ENCODE data around the gene UBA5.
"Not testable (repeated sequence)": the region's sequence is repeated elsewhere in the genome, so short reads cannot be mapped to it uniquely, and the experiment has no call there.

Gene UBA5

GRCh38 chr3:132660052-132660810, at the start of gene UBA5:
TSS of gene UBA5 (plus strand) at chr3:132660329. CDS start at chr3:132660538, 209 bp downstream.
- Histone ChIP-seq H3K36me3 (ENCODE audit: control insufficient read depth in 2 of 2, insufficient read depth in 2 of 2, low read length in 2 of 2) (no peaks in the 10 kb centered on the region), H3K9me3 (ENCODE audit: control insufficient read depth in 2 of 2, low read length in 2 of 2) (no peaks in the 10 kb centered on the region), H3K4me1 (ENCODE audit: control insufficient read depth in 2 of 2, insufficient read depth in 2 of 2, low read length in 2 of 2) (peaks cover 14 to 20% of the 10 kb centered on the region in 2 donors), H3K4me3 (ENCODE audit: low read length in 2 of 2) (peak within 1 kb of the TSS; percentile 87 to 97), H3K27ac (ENCODE audit: low read depth in 2 of 2, low read length in 2 of 2) (peak within 1 kb of the TSS; percentile 81 to 89), H3K27me3 (ENCODE audit: control insufficient read depth in 2 of 2, insufficient read depth in 2 of 2, low read length in 2 of 2) (no peaks in the 10 kb centered on the region), H3K9ac (ENCODE audit: low read depth in 1 of 2, low read length in 2 of 2) (peak within 1 kb of the TSS; percentile 80 to 94)

GRCh38 chr3:132615301-132615700, 44.8 kb upstream of the UBA5 start:
- not testable (repeated sequence) for H3K27me3 ChIP-seq (ENCODE audit: control insufficient read depth in 2 of 2, insufficient read depth in 2 of 2, low read length in 2 of 2); H3K27ac ChIP-seq (ENCODE audit: low read depth in 2 of 2, low read length in 2 of 2); H3K36me3 ChIP-seq (ENCODE audit: control insufficient read depth in 2 of 2, insufficient read depth in 2 of 2, low read length in 2 of 2)

GRCh38 chr3:132615881-132616280, 44.2 kb upstream of the UBA5 start:
- Histone ChIP-seq H3K27me3 (ENCODE audit: control insufficient read depth in 2 of 2, insufficient read depth in 2 of 2, low read length in 2 of 2) (no peaks in the 10 kb centered on the region), H3K9me3 (ENCODE audit: control insufficient read depth in 2 of 2, low read length in 2 of 2) (no peaks in the 10 kb centered on the region), H3K36me3 (ENCODE audit: control insufficient read depth in 2 of 2, insufficient read depth in 2 of 2, low read length in 2 of 2) (peaks cover 0 to 4% of the 10 kb centered on the region in 2 donors), H3K9ac (ENCODE audit: low read depth in 1 of 2, low read length in 2 of 2) (no peak overlapping the region), H3K4me1 (ENCODE audit: control insufficient read depth in 2 of 2, insufficient read depth in 2 of 2, low read length in 2 of 2) (no peaks in the 10 kb centered on the region), H3K4me3 (ENCODE audit: low read length in 2 of 2) (no peak overlapping the region), H3K27ac (ENCODE audit: low read depth in 2 of 2, low read length in 2 of 2) (no peak overlapping the region)

More at GRCh38 chr3:132615301-132615700, 44.8 kb upstream of the UBA5 start:
- H3K9me3 ChIP-seq (ENCODE audit: control insufficient read depth in 2 of 2, low read length in 2 of 2); H3K9ac ChIP-seq (ENCODE audit: low read depth in 1 of 2, low read length in 2 of 2); H3K4me3 ChIP-seq (ENCODE audit: low read length in 2 of 2); H3K4me1 ChIP-seq (ENCODE audit: control insufficient read depth in 2 of 2, insufficient read depth in 2 of 2, low read length in 2 of 2): not testable (repeated sequence)

GRCh38 chr3:132616780-132617179, 43.3 kb upstream of the UBA5 start:
- Histone ChIP-seq H3K4me1 (ENCODE audit: control insufficient read depth in 2 of 2, insufficient read depth in 2 of 2, low read length in 2 of 2) (no peaks in the 10 kb centered on the region), H3K9ac (ENCODE audit: low read depth in 1 of 2, low read length in 2 of 2) (no peak overlapping the region), H3K27ac (ENCODE audit: low read depth in 2 of 2, low read length in 2 of 2) (no peak overlapping the region), H3K9me3 (ENCODE audit: control insufficient read depth in 2 of 2, low read length in 2 of 2) (no peaks in the 10 kb centered on the region), H3K27me3 (ENCODE audit: control insufficient read depth in 2 of 2, insufficient read depth in 2 of 2, low read length in 2 of 2) (no peaks in the 10 kb centered on the region), H3K4me3 (ENCODE audit: low read length in 2 of 2) (no peak overlapping the region), H3K36me3 (ENCODE audit: control insufficient read depth in 2 of 2, insufficient read depth in 2 of 2, low read length in 2 of 2) (peaks cover 0 to 4% of the 10 kb centered on the region in 2 donors)

- H3K4me3 ChIP-seq (ENCODE audit: low read length in 2 of 2), result no peak overlapping the region
- no peaks in the 10 kb centered on the region for H3K4me1 ChIP-seq (ENCODE audit: control insufficient read depth in 2 of 2, insufficient read depth in 2 of 2, low read length in 2 of 2)
- H3K9me3 ChIP-seq (ENCODE audit: control insufficient read depth in 2 of 2, low read length in 2 of 2), result no peaks in the 10 kb centered on the region
- H3K9ac ChIP-seq (ENCODE audit: low read depth in 1 of 2, low read length in 2 of 2), result no peak overlapping the region
- no peak overlapping the region for H3K27ac ChIP-seq (ENCODE audit: low read depth in 2 of 2, low read length in 2 of 2)
- peaks cover 6 to 11% of the 10 kb centered on the region in 2 donors for H3K36me3 ChIP-seq (ENCODE audit: control insufficient read depth in 2 of 2, insufficient read depth in 2 of 2, low read length in 2 of 2)
- H3K27me3 ChIP-seq (ENCODE audit: control insufficient read depth in 2 of 2, insufficient read depth in 2 of 2, low read length in 2 of 2), result no peaks in the 10 kb centered on the region
Observed at GRCh38 chr3:132622148-132622547, 38.0 kb upstream of the UBA5 start.

GRCh38 chr3:132622761-132623160, 37.4 kb upstream of the UBA5 start:
- Histone ChIP-seq H3K4me1 (ENCODE audit: control insufficient read depth in 2 of 2, insufficient read depth in 2 of 2, low read length in 2 of 2) (no peaks in the 10 kb centered on the region), H3K27me3 (ENCODE audit: control insufficient read depth in 2 of 2, insufficient read depth in 2 of 2, low read length in 2 of 2) (no peaks in the 10 kb centered on the region), H3K9me3 (ENCODE audit: control insufficient read depth in 2 of 2, low read length in 2 of 2) (no peaks in the 10 kb centered on the region), H3K36me3 (ENCODE audit: control insufficient read depth in 2 of 2, insufficient read depth in 2 of 2, low read length in 2 of 2) (peaks cover 11% of the 10 kb centered on the region in 2 donors), H3K4me3 (ENCODE audit: low read length in 2 of 2) (no peak overlapping the region), H3K9ac (ENCODE audit: low read depth in 1 of 2, low read length in 2 of 2) (no peak overlapping the region), H3K27ac (ENCODE audit: low read depth in 2 of 2, low read length in 2 of 2) (no peak overlapping the region)

- Histone ChIP-seq H3K4me1 (ENCODE audit: control insufficient read depth in 2 of 2, insufficient read depth in 2 of 2, low read length in 2 of 2) (no peaks in the 10 kb centered on the region), H3K36me3 (ENCODE audit: control insufficient read depth in 2 of 2, insufficient read depth in 2 of 2, low read length in 2 of 2) (peaks cover 11 to 15% of the 10 kb centered on the region in 2 donors), H3K4me3 (ENCODE audit: low read length in 2 of 2) (no peak overlapping the region)
Observed at GRCh38 chr3:132623646-132624045, 36.5 kb upstream of the UBA5 start.

GRCh38 chr3:132624790-132625189, 35.3 kb upstream of the UBA5 start:
- no peaks in the 10 kb centered on the region for H3K4me1 ChIP-seq (ENCODE audit: control insufficient read depth in 2 of 2, insufficient read depth in 2 of 2, low read length in 2 of 2)
- peaks cover 11 to 15% of the 10 kb centered on the region in 2 donors for H3K36me3 ChIP-seq (ENCODE audit: control insufficient read depth in 2 of 2, insufficient read depth in 2 of 2, low read length in 2 of 2)
- H3K9me3 ChIP-seq (ENCODE audit: control insufficient read depth in 2 of 2, low read length in 2 of 2), result no peaks in the 10 kb centered on the region
- no peak overlapping the region for H3K9ac ChIP-seq (ENCODE audit: low read depth in 1 of 2, low read length in 2 of 2)
- H3K4me3 ChIP-seq (ENCODE audit: low read length in 2 of 2), result no peak overlapping the region
- H3K27ac ChIP-seq (ENCODE audit: low read depth in 2 of 2, low read length in 2 of 2), result no peak overlapping the region
- no peaks in the 10 kb centered on the region for H3K27me3 ChIP-seq (ENCODE audit: control insufficient read depth in 2 of 2, insufficient read depth in 2 of 2, low read length in 2 of 2)

More at GRCh38 chr3:132623646-132624045, 36.5 kb upstream of the UBA5 start:
- Histone ChIP-seq H3K9me3 (ENCODE audit: control insufficient read depth in 2 of 2, low read length in 2 of 2) (no peaks in the 10 kb centered on the region), H3K9ac (ENCODE audit: low read depth in 1 of 2, low read length in 2 of 2) (no peak overlapping the region), H3K27ac (ENCODE audit: low read depth in 2 of 2, low read length in 2 of 2) (no peak overlapping the region), H3K27me3 (ENCODE audit: control insufficient read depth in 2 of 2, insufficient read depth in 2 of 2, low read length in 2 of 2) (no peaks in the 10 kb centered on the region)

- peaks cover 11 to 15% of the 10 kb centered on the region in 2 donors for H3K36me3 ChIP-seq (ENCODE audit: control insufficient read depth in 2 of 2, insufficient read depth in 2 of 2, low read length in 2 of 2)
- H3K9me3 ChIP-seq (ENCODE audit: control insufficient read depth in 2 of 2, low read length in 2 of 2), result no peaks in the 10 kb centered on the region
- no peaks in the 10 kb centered on the region for H3K27me3 ChIP-seq (ENCODE audit: control insufficient read depth in 2 of 2, insufficient read depth in 2 of 2, low read length in 2 of 2)
- H3K9ac ChIP-seq (ENCODE audit: low read depth in 1 of 2, low read length in 2 of 2), result no peak overlapping the region
- H3K27ac ChIP-seq (ENCODE audit: low read depth in 2 of 2, low read length in 2 of 2), result no peak overlapping the region
- no peaks in the 10 kb centered on the region for H3K4me1 ChIP-seq (ENCODE audit: control insufficient read depth in 2 of 2, insufficient read depth in 2 of 2, low read length in 2 of 2)
- H3K4me3 ChIP-seq (ENCODE audit: low read length in 2 of 2), result no peak overlapping the region
Observed at GRCh38 chr3:132625613-132626012, 34.5 kb upstream of the UBA5 start.

GRCh38 chr3:132626955-132627354, 33.2 kb upstream of the UBA5 start:
- no peaks in the 10 kb centered on the region for H3K9me3 ChIP-seq (ENCODE audit: control insufficient read depth in 2 of 2, low read length in 2 of 2)
- H3K9ac ChIP-seq (ENCODE audit: low read depth in 1 of 2, low read length in 2 of 2), result no peak overlapping the region
- no peaks in the 10 kb centered on the region for H3K4me1 ChIP-seq (ENCODE audit: control insufficient read depth in 2 of 2, insufficient read depth in 2 of 2, low read length in 2 of 2)
- no peaks in the 10 kb centered on the region for H3K27me3 ChIP-seq (ENCODE audit: control insufficient read depth in 2 of 2, insufficient read depth in 2 of 2, low read length in 2 of 2)
- no peak overlapping the region for H3K4me3 ChIP-seq (ENCODE audit: low read length in 2 of 2)
- H3K36me3 ChIP-seq (ENCODE audit: control insufficient read depth in 2 of 2, insufficient read depth in 2 of 2, low read length in 2 of 2), result peaks cover 11 to 15% of the 10 kb centered on the region in 2 donors
- H3K27ac ChIP-seq (ENCODE audit: low read depth in 2 of 2, low read length in 2 of 2), result no peak overlapping the region
